HG03159 (cell line): ENCODE measurements around the gene TMEM119.
"Not testable (repeated sequence)": the region's sequence is repeated elsewhere in the genome, so short reads cannot be mapped to it uniquely, and the experiment has no call there.

ENCODE experiments used
- ATAC-seq: cut with Tn5 transposase; IDR thresholded peaks from one replicate; pipeline ENCODE4 v1.9.1; 2021; ENCODE audit warnings: mild to moderate bottlenecking, moderate library complexity; ENCODE audit not compliant: unreplicated experiment

The TMEM119 gene

GRCh38 chr12:108585864-108586263 lies 12.0 kb downstream of the TMEM119 start:
- no peak for ATAC-seq

GRCh38 chr12:108584456-108585065 lies 13.3 kb downstream of the TMEM119 start:
- no peak for ATAC-seq

- no peak for ATAC-seq
These were observed 13.9 kb downstream of the TMEM119 start for GRCh38 chr12:108583991-108584390.

GRCh38 chr12:108582978-108583770 lies 14.7 kb downstream of the TMEM119 start:
- ATAC-seq: no peak

GRCh38 chr12:108582509-108582908 lies 15.4 kb downstream of the TMEM119 start:
- no peak for ATAC-seq

GRCh38 chr12:108581311-108582227 lies 16.3 kb downstream of the TMEM119 start:
- no peak for ATAC-seq

GRCh38 chr12:108580531-108580930 lies 17.4 kb downstream of the TMEM119 start:
- no peak for ATAC-seq

- no peak for ATAC-seq
These were observed 19.1 kb downstream of the TMEM119 start for GRCh38 chr12:108578813-108579212.

GRCh38 chr12:108578264-108578663 lies 19.6 kb downstream of the TMEM119 start:
- no peak for ATAC-seq

- no peak for ATAC-seq
These were observed 20.4 kb downstream of the TMEM119 start for GRCh38 chr12:108577458-108577857.

GRCh38 chr12:108576660-108577234 lies 21.1 kb downstream of the TMEM119 start:
- no peak for ATAC-seq

- ATAC-seq: no peak
These were observed 22.5 kb downstream of the TMEM119 start for GRCh38 chr12:108575199-108575912.

GRCh38 chr12:108574276-108574675 lies 23.6 kb downstream of the TMEM119 start:
- not testable (repeated sequence) for ATAC-seq

- peak; percentile 35 for ATAC-seq
These were observed 24.6 kb downstream of the TMEM119 start for GRCh38 chr12:108573317-108573716.

GRCh38 chr12:108572166-108572790 lies 25.6 kb downstream of the TMEM119 start:
- ATAC-seq: no peak

- ATAC-seq: no peak
These were observed 26.2 kb downstream of the TMEM119 start for GRCh38 chr12:108571609-108572165.

- no peak for ATAC-seq
These were observed 26.9 kb downstream of the TMEM119 start for GRCh38 chr12:108570743-108571608.

- ATAC-seq: peak; percentile 80
These were observed 29.3 kb downstream of the TMEM119 start for GRCh38 chr12:108568338-108569154.
